K562 (cell line): ENCODE data around the gene DHRS12. TPM values are rescaled to one million over a fixed set of nuclear protein-coding genes. Genes with fewer than 3 reads are reported as not detected.
A peak's percentile ranks its signal among the peaks of the same experiment; 100 is the strongest.

ENCODE experiments used
- ATAC-seq: fragments of 200-7000 bp; cut with Tn5 transposase; 3 replicates; pipeline ENCODE4 v1.9.1; 2020; ENCODE audit warnings: moderate library complexity
- BruUV-seq: library from RNA; stranded (reverse); fragments of 400-500 nt; replicated peaks from 2 replicates; lab custom pipeline; 2021; lab: Mats Ljungman, UMichigan
- CTCF ChIA-PET: fragments of 300-600 bp; formaldehyde crosslinking; extraction: SDS; loops from one replicate; lab custom pipeline; 2021; ENCODE audit warnings: low intra/inter-chr PET ratio; lab: Yijun Ruan, JAX
- POLR2A ChIA-PET: fragments of 300-600, 350-650 bp; sonication (Branson Sonifier 250); formaldehyde crosslinking; extraction: SDS; loops from one replicate; lab custom pipeline; 2021; ENCODE audit warnings: antibody characterized with exemption, inconsistent platforms; lab: Yijun Ruan, JAX
- DNase-seq, 4 experiments: peaks; one replicate each; pipeline versions ENCODE4 v3.0.0 to v3.0.0-alpha.2; 2011 to 2018; ENCODE audit warnings: low spot score in 3 of 4, mixed read lengths in 3 of 4; ENCODE audit errors: extremely low read depth in 1 of 4
- FAIRE-seq: peaks from 2 replicates; lab custom pipeline; 2011; peaks lifted over from hg19 to GRCh38; lab: Jason Lieb, UNC
- H2AFZ ChIP-seq: 2 replicates; pipeline ENCODE4 v1.6.0; 2011; ENCODE audit warnings: low read depth, low read length, control low read depth, inconsistent platforms
- H3K27ac ChIP-seq: fragments of 200-600 bp; 3 replicates; pipeline ENCODE4 v1.8.0; 2011; ENCODE audit warnings: low read depth, mild to moderate bottlenecking, control low read depth, inconsistent platforms, low read length, moderate library complexity, mixed read lengths; ENCODE audit errors: extremely low read depth
- H3K27me3 ChIP-seq, 2 experiments: fragments of 300-600 bp in 1 of 2; 2 replicates in 1 of 2; 3 replicates in 1 of 2; pipeline versions ENCODE4 v1.6.0 to v1.8.0; 2011; ENCODE audit warnings: inconsistent platforms in 2 of 2, low read length in 2 of 2, mild to moderate bottlenecking in 1 of 2, mixed read lengths in 1 of 2, moderate library complexity in 1 of 2; ENCODE audit not compliant: control insufficient read depth in 2 of 2, insufficient read depth in 2 of 2
- H3K36me3 ChIP-seq: fragments of 300-600 bp; 3 replicates; pipeline ENCODE4 v1.8.0; 2011; ENCODE audit warnings: mild to moderate bottlenecking, low read length, inconsistent platforms; ENCODE audit not compliant: control insufficient read depth, insufficient read depth
- H3K4me1 ChIP-seq, 2 experiments: fragments of 200-600 bp in 1 of 2; replicated peaks in 1 of 2; 2 replicates in 1 of 2; 3 replicates in 1 of 2; pipeline versions ENCODE4 v1.5.1 to v1.8.0; 2011; ENCODE audit warnings: inconsistent platforms in 2 of 2, low read length in 2 of 2, mild to moderate bottlenecking in 1 of 2, mixed read lengths in 1 of 2, moderate library complexity in 1 of 2; ENCODE audit not compliant: control insufficient read depth in 2 of 2, insufficient read depth in 2 of 2
- H3K4me2 ChIP-seq: 2 replicates; pipeline ENCODE4 v1.6.1; 2011; ENCODE audit warnings: low read length, control low read depth, inconsistent platforms, mixed read lengths; ENCODE audit not compliant: insufficient read depth
- H3K4me3 ChIP-seq: fragments of 200-600 bp; sonication (generic), shearing (Covaris generic); 2 replicates; pipeline ENCODE4 v1.5.1; 2016; ENCODE audit warnings: control low read depth, inconsistent platforms
- H3K79me2 ChIP-seq: fragments of 200-600 bp; 3 replicates; pipeline ENCODE4 v1.8.0; 2011; ENCODE audit warnings: low read length, inconsistent platforms; ENCODE audit not compliant: control insufficient read depth, insufficient read depth
- H3K9ac ChIP-seq, 2 experiments: 2 replicates each; pipeline versions ENCODE4 v1.6.0 to v1.6.1; 2011; ENCODE audit warnings: low read depth in 2 of 2, low read length in 2 of 2, control low read depth in 1 of 2, inconsistent platforms in 1 of 2, mild to moderate bottlenecking in 1 of 2, mixed read lengths in 1 of 2; ENCODE audit not compliant: insufficient read depth in 1 of 2
- H3K9me1 ChIP-seq: one replicate; pipeline ENCODE4 v1.6.0; 2011; ENCODE audit warnings: inconsistent platforms, mild to moderate bottlenecking, low read length, moderate library complexity; ENCODE audit not compliant: control insufficient read depth, insufficient read depth
- H3K9me3 ChIP-seq: replicated peaks from 2 replicates; pipeline ENCODE4 v1.5.1; 2011; ENCODE audit warnings: low read depth, low read length, inconsistent platforms; ENCODE audit not compliant: control insufficient read depth, insufficient read depth
- H4K20me1 ChIP-seq: replicated peaks from 2 replicates; pipeline ENCODE4 v1.6.1; 2011; ENCODE audit warnings: low read length, inconsistent platforms, mixed read lengths; ENCODE audit not compliant: control insufficient read depth, insufficient read depth
- BRD9 ChIP-seq: fragments of 450-650 bp; IDR thresholded peaks from 2 replicates; pipeline ENCODE4 v1.6.1; 2018; ENCODE audit warnings: low read depth; ENCODE audit not compliant: partially characterized antibody
- E2F8 ChIP-seq: fragments of 450-650 bp; IDR thresholded peaks from 2 replicates; pipeline ENCODE4 v1.7.1; 2018; ENCODE audit warnings: mild to moderate bottlenecking, low read depth; ENCODE audit not compliant: partially characterized antibody
- HDAC8 ChIP-seq: fragments of 450-650 bp; IDR thresholded peaks from 2 replicates; pipeline ENCODE4 v1.6.1; 2016; ENCODE audit warnings: mild to moderate bottlenecking, missing genetic modification characterization, moderate library complexity, missing compliant biosample characterization
- MAX ChIP-seq: sonication (generic); formaldehyde crosslinking; IDR thresholded peaks from 2 replicates; pipeline ENCODE4 v1.9.0; 2022; ENCODE audit warnings: mild to moderate bottlenecking, missing genetic modification reagents
- NR2F6 ChIP-seq: fragments of 450-650 bp; formaldehyde crosslinking; IDR thresholded peaks from 2 replicates; pipeline ENCODE4 v1.4.0; 2020; ENCODE audit warnings: mild to moderate bottlenecking
- PHF20 ChIP-seq: fragments of 450-650 bp; IDR thresholded peaks from 2 replicates; pipeline ENCODE4 v1.6.1; 2018; ENCODE audit not compliant: partially characterized antibody
- PPARD ChIP-seq: fragments of 250-450 bp; sonication (Bioruptor Pico); IDR thresholded peaks from 2 replicates; pipeline ENCODE4 v1.8.0; 2022; ENCODE audit warnings: inconsistent platforms, mild to moderate bottlenecking, moderate library complexity
- RCOR1 ChIP-seq, 2 experiments: IDR thresholded peaks; 2 replicates each; pipeline ENCODE4 v1.6.1; 2012; ENCODE audit warnings: low read depth in 2 of 2, low read length in 2 of 2, borderline replicate concordance in 1 of 2, improper control_type of control experiment in 1 of 2
- SMAD4 ChIP-seq: fragments of 250-450 bp; sonication (Bioruptor Pico); conservative IDR thresholded peaks from 2 replicates; pipeline ENCODE4 v1.8.0; 2021; ENCODE audit warnings: inconsistent platforms, mild to moderate bottlenecking, moderate library complexity
- THRA ChIP-seq: fragments of 450-650 bp; IDR thresholded peaks from 2 replicates; pipeline ENCODE4 v1.6.1; 2017; ENCODE audit warnings: mild to moderate bottlenecking, moderate library complexity
- THRB ChIP-seq: fragments of 450-650 bp; formaldehyde crosslinking; conservative IDR thresholded peaks from 2 replicates; pipeline ENCODE4 v1.4.0; 2022; ENCODE audit warnings: mild to moderate bottlenecking, missing genetic modification characterization
- ZNF280B ChIP-seq: fragments of 250-450 bp; sonication (Bioruptor Pico); IDR thresholded peaks from 2 replicates; pipeline ENCODE4 v1.5.1; 2021; ENCODE audit warnings: mild to moderate bottlenecking
- ZNF324 ChIP-seq: fragments of 250-450 bp; sonication (Bioruptor Pico); IDR thresholded peaks from 2 replicates; pipeline ENCODE4 v1.4.0; 2020; ENCODE audit warnings: mild to moderate bottlenecking
- ZNF583 ChIP-seq: fragments of 250-450 bp; sonication (Bioruptor Pico); IDR thresholded peaks from 2 replicates; pipeline ENCODE4 v1.4.0; 2020
- WGBS: fragments of 100-300 bp; shearing (Covaris generic); methylation state at CpG from one replicate; pipeline ENCODE4 v1.1.6; 2016; ENCODE audit warnings: low coverage, mixed read lengths; ENCODE audit not compliant: insufficient coverage; ENCODE audit errors: missing lambda C conversion rate; 5-methylcytosine and 5-hydroxymethylcytosine counted together
- in situ Hi-C: fragments of 300-500 bp; cut with MboI; formaldehyde crosslinking; loops from 4 replicates; pipeline ENCODE4 v1.15.0; 2018; ENCODE audit warnings: inconsistent platforms, mixed read lengths
- intact Hi-C: fragments of 100-400 bp; cut with micrococcal nuclease; formaldehyde crosslinking; loops from 2 replicates; pipeline ENCODE4 v1.14.2; 2022
- polyA plus RNA-seq, 8 experiments: library from polyadenylated mRNA; depleted of rRNA in 4 of 8; stranded (reverse) in 5 of 8; unstranded in 3 of 8; fragments of >200 nt; fragmentation: Nextera tagmentation in 2 of 8; fragmentation: Illumina TruSeq in 1 of 8; extraction: Ambion mirVana in 2 of 8; extraction: Trizol in 1 of 8; gene quantifications; 2 replicates each; pipeline versions ENCODE4 v1.2.1 to v1.2.3, GENCODE V29; 2011 to 2014; ENCODE audit warnings: inconsistent platforms in 1 of 8, missing spikeins in 1 of 8
- total RNA-seq, 7 experiments: library from RNA; depleted of rRNA in 6 of 7; stranded (reverse); fragments of >200 nt in 6 of 7; fragmentation: Illumina TruSeq in 2 of 7; extraction: Trizol in 2 of 7; gene quantifications; 2 replicates each; pipeline versions ENCODE4 v1.2.1 to v1.2.3, GENCODE V29; 2011 to 2021; ENCODE audit warnings: low replicate concordance in 1 of 7

The DHRS12 gene
- total and polyA plus RNA-seq, 9 of the 15 experiments (the other 6 are each of a cell fraction or from before 2014, with no cell fraction given), result 0.62 to 2.7 (median 0.98) TPM

- Histone ChIP-seq H2AFZ (peak within 1 kb of the TSS; percentile 100), H3K27ac (peak within 1 kb of the TSS; percentile 54; the same call in 1 of the 3 replicates), H3K4me3 (no peak within 1 kb of the TSS), H3K36me3 (no peaks in the 10 kb centered on the region), H3K4me1 (peaks cover 6 to 8% of the 10 kb centered on the region in 2 experiments; a peak in 3 of 5 replicates), H3K9ac (peak within 1 kb of the TSS in 1 of 2 experiments; percentile 25; a peak in 1 of 4 replicates), H3K9me3 (no peaks in the 10 kb centered on the region), H4K20me1 (no peaks in the 10 kb centered on the region), H3K4me2 (peak within 1 kb of the TSS; percentile 78), H3K27me3 (no peaks in the 10 kb centered on the region), H3K9me1 (no peaks in the 10 kb centered on the region), H3K79me2 (no peaks in the 10 kb centered on the region)
- peak; percentile 70 to 86 (median 84) for DNase-seq
- BruUV-seq, result no TSS peak
- intact Hi-C loops, result loop anchor here (5.0 kb wide), 1 partner anchor 282 kb away; the partner anchor contains the start of gene NEK5
- in situ Hi-C loops, result no loop called here
- ATAC-seq, result peak; percentile 92
- ChIA-PET POLR2A (interaction anchor here (0.9 kb wide), 1 partner anchor 18 kb away, joined by 3 read pairs; no protein-coding TSS in a partner anchor), CTCF (no interaction called here)
- 27% methylated on average over 14 of the region's 20 CpGs for WGBS
- FAIRE-seq, result peak; percentile 71
- TF ChIP-seq PPARD (CRISPR knock-in tag) (no peak), SMAD4 (CRISPR knock-in tag) (0 out of 2 replicates have a peak, but pooled peaks have one; percentile 32), NR2F6 (CRISPR knock-in tag) (no peak), E2F8 (peak; percentile 27), PHF20 (peak; percentile 18), MAX (CRISPR knock-in tag) (no peak), ZNF583 (CRISPR knock-in tag) (no peak), BRD9 (no peak), THRA (no peak), HDAC8 (tag) (no peak), RCOR1 (IDR thresholded peaks at IDR 0.05; ENCODE audit: borderline replicate concordance in 1 of 2, low read depth in 2 of 2, low read length in 2 of 2) (no peak), ZNF324 (no peak), THRB (no peak), ZNF280B (CRISPR knock-in tag) (no peak)
These were observed 41.1 kb upstream of the DHRS12 start, which contains the start of gene TMEM272 for GRCh38 chr13:51844862-51845573. TMEM272 (minus strand) TSS chr13:51845177; CDS start chr13:51838530, 6,647 bp downstream.
